Mesenchymal stem cell (in vitro differentiated cells and primary cell): ENCODE measurements around the gene UGT1A4.

Experiments
- DNase-seq: peaks from one replicate; pipeline ENCODE4 v3.0.0-alpha.2; 2013
- H2AFZ ChIP-seq: one replicate; pipeline ENCODE4 v1.6.1; 2013; ENCODE audit warnings: low read depth, mild to moderate bottlenecking, control low read depth, inconsistent platforms, low read length, moderate library complexity
- H2AK5ac ChIP-seq: 2 replicates; pipeline ENCODE4 v1.6.1; 2013; ENCODE audit warnings: low read length, moderate library complexity, mild to moderate bottlenecking, inconsistent platforms; ENCODE audit not compliant: severe bottlenecking
- H2BK120ac ChIP-seq: one replicate; pipeline ENCODE4 v1.6.1; 2013; ENCODE audit warnings: low read depth, mild to moderate bottlenecking, inconsistent platforms, low read length, moderate library complexity
- H2BK12ac ChIP-seq, 2 experiments: one replicate each; pipeline ENCODE4 v1.6.1; 2013; ENCODE audit warnings: inconsistent platforms in 2 of 2, low read length in 2 of 2, mild to moderate bottlenecking in 2 of 2, moderate library complexity in 2 of 2, control low read depth in 1 of 2
- H2BK15ac ChIP-seq: one replicate; pipeline ENCODE4 v1.6.1; 2013; ENCODE audit warnings: mild to moderate bottlenecking, low read depth, inconsistent platforms; ENCODE audit not compliant: poor library complexity, severe bottlenecking
- H2BK5ac ChIP-seq: 2 replicates; pipeline ENCODE4 v1.6.1; 2013; ENCODE audit warnings: low read depth, mild to moderate bottlenecking, low read length, control low read depth, inconsistent platforms; ENCODE audit not compliant: poor library complexity, severe bottlenecking
- H3K14ac ChIP-seq, 2 experiments: one replicate each; pipeline ENCODE4 v1.6.1; 2013; ENCODE audit warnings: inconsistent platforms in 2 of 2, low read length in 2 of 2, control low read depth in 1 of 2, mild to moderate bottlenecking in 1 of 2, moderate library complexity in 1 of 2
- H3K18ac ChIP-seq, 2 experiments: one replicate each; pipeline ENCODE4 v1.6.1; 2013; ENCODE audit warnings: inconsistent platforms in 2 of 2, low read length in 2 of 2, control low read depth in 1 of 2, low read depth in 1 of 2, mild to moderate bottlenecking in 1 of 2
- H3K23ac ChIP-seq, 2 experiments: one replicate each; pipeline ENCODE4 v1.6.1; 2013; ENCODE audit warnings: inconsistent platforms in 2 of 2, low read length in 2 of 2, mild to moderate bottlenecking in 2 of 2, moderate library complexity in 2 of 2, control low read depth in 1 of 2
- H3K27ac ChIP-seq: 2 replicates; pipeline ENCODE4 v1.5.1; 2013; ENCODE audit warnings: mild to moderate bottlenecking, moderate library complexity, low read length, control low read depth, inconsistent platforms; ENCODE audit not compliant: poor library complexity, severe bottlenecking
- H3K27me3 ChIP-seq, 2 experiments: 2 replicates each; pipeline versions ENCODE4 v1.6.1 to v1.7.0; 2013; ENCODE audit warnings: low read length in 2 of 2, mild to moderate bottlenecking in 2 of 2, moderate library complexity in 2 of 2, control low read depth in 1 of 2, inconsistent platforms in 1 of 2; ENCODE audit not compliant: control insufficient read depth in 1 of 2, insufficient read depth in 1 of 2
- H3K36me3 ChIP-seq, 2 experiments: 2 replicates each; pipeline versions ENCODE4 v1.6.1 to v1.7.0; 2013; ENCODE audit warnings: low read length in 2 of 2, control low read depth in 1 of 2, inconsistent platforms in 1 of 2, low read depth in 1 of 2, mild to moderate bottlenecking in 1 of 2; ENCODE audit not compliant: insufficient read depth in 2 of 2, control insufficient read depth in 1 of 2
- H3K4ac ChIP-seq, 2 experiments: one replicate each; pipeline ENCODE4 v1.6.1; 2013; ENCODE audit warnings: inconsistent platforms in 2 of 2, low read length in 2 of 2, mild to moderate bottlenecking in 2 of 2, moderate library complexity in 2 of 2, control low read depth in 1 of 2, low read depth in 1 of 2
- H3K4me1 ChIP-seq: 2 replicates; pipeline ENCODE4 v1.6.1; 2013; ENCODE audit warnings: low read depth, low read length, control low read depth; ENCODE audit not compliant: control insufficient read depth, insufficient read depth
- H3K4me2 ChIP-seq: 2 replicates; pipeline ENCODE4 v1.6.1; 2013; ENCODE audit warnings: low read length, mild to moderate bottlenecking, inconsistent platforms; ENCODE audit not compliant: poor library complexity, severe bottlenecking
- H3K4me3 ChIP-seq, 2 experiments: 2 replicates each; pipeline versions ENCODE4 v1.5.1 to v1.7.0; 2013; ENCODE audit warnings: low read length in 2 of 2, mild to moderate bottlenecking in 2 of 2, control low read depth in 1 of 2, low read depth in 1 of 2; ENCODE audit not compliant: insufficient read depth in 1 of 2
- H3K79me1 ChIP-seq: replicated peaks from 2 replicates; pipeline ENCODE4 v1.6.1; 2013; ENCODE audit warnings: mild to moderate bottlenecking, control low read depth, low read length, inconsistent platforms; ENCODE audit not compliant: poor library complexity, severe bottlenecking
- H3K9ac ChIP-seq: 2 replicates; pipeline ENCODE4 v1.7.0; 2013; ENCODE audit warnings: mild to moderate bottlenecking, low read length, moderate library complexity
- H3K9me3 ChIP-seq: 2 replicates; pipeline ENCODE4 v1.7.0; 2013; ENCODE audit warnings: mild to moderate bottlenecking, low read length; ENCODE audit not compliant: control insufficient read depth
- H4K8ac ChIP-seq: one replicate; pipeline ENCODE4 v1.6.1; 2013; ENCODE audit warnings: inconsistent platforms, mild to moderate bottlenecking, low read length, moderate library complexity
- H4K91ac ChIP-seq: one replicate; pipeline ENCODE4 v1.6.1; 2013; ENCODE audit warnings: mild to moderate bottlenecking, low read length, inconsistent platforms
- WGBS: methylation state at CpG from one replicate; pipeline ENCODE4 v1.1.7; 2013; ENCODE audit warnings: mixed read lengths; 5-methylcytosine and 5-hydroxymethylcytosine counted together

Gene UGT1A4

DNA sequence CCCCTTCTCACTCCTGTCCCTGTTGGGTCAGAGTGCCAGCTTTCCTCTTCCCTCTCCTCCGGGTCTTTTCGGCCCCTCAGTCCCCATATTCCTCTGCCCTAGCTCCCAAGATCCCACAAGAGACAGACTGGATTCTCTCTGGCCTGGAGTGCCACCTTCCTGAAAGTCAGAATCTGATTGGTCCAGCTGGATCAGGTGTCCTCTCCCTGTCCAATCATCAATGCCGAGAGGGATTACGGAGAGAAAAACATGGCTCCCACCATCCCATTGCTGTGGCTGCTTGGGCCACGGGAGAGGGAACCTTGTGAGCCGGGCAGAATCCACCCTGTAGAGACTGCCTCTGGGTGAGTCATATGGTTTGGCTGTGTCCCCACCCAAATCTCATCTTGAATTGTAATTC lies 56.9 kb downstream of the UGT1A4 start:
- Histone ChIP-seq H3K23ac (no peak overlapping the region), H3K9ac (no peak overlapping the region), H3K79me1 (no peaks in the 10 kb centered on the region), H2AFZ (no peak overlapping the region), H2BK120ac (no peak overlapping the region), H3K4ac (no peak overlapping the region), H3K14ac (no peak overlapping the region), H2AK5ac (no peak overlapping the region), H3K4me2 (no peak overlapping the region), H4K91ac (no peak overlapping the region), H3K9me3 (peaks cover 3% of the 10 kb centered on the region), H2BK15ac (no peak overlapping the region), H3K36me3 (no peaks in the 10 kb centered on the region), H3K27ac (no peak overlapping the region), H3K18ac (no peak overlapping the region), H4K8ac (no peak overlapping the region), H2BK12ac (no peak overlapping the region), H3K4me3 (no peak overlapping the region), H2BK5ac (no peak overlapping the region), H3K4me1 (no peaks in the 10 kb centered on the region), H3K27me3 (peaks cover 0 to 14% of the 10 kb centered on the region in 2 experiments)
- WGBS = 80% methylated on average over 6 of the region's 6 CpGs
- no peak for DNase-seq

DNA sequence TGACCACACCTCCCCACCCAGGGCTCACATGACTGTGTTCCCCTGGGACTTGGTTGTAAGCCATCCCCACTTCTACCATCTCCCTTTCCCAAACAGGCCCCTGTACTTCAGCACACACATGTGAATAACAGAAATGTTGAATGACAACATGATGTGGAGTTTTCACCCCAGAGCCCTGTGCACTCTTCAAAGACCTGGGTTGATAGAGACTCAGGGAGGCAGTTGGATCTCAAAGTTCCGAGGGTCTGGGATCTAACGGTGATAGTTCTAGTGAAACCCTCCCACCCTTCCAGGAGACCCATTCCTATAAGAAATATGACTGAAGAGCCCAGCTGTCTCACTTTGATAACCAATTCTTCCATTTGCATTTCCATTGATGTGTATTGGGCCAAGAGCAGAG lies 59.5 kb downstream of the UGT1A4 start, which contains the start of gene MROH2A:
TSS of gene MROH2A (plus strand) at position 301 of the 400 bp plus-strand sequence. CDS start 1,029 bp downstream, outside the sequence.
- Histone ChIP-seq H2BK15ac (no peak within 1 kb of the TSS), H2BK12ac (no peak within 1 kb of the TSS), H3K4me3 (no peak within 1 kb of the TSS), H3K4ac (no peak within 1 kb of the TSS), H4K8ac (no peak within 1 kb of the TSS), H3K9ac (no peak within 1 kb of the TSS), H2BK5ac (no peak within 1 kb of the TSS), H3K36me3 (no peaks in the 10 kb centered on the region), H3K14ac (no peak within 1 kb of the TSS), H3K18ac (no peak within 1 kb of the TSS), H3K79me1 (no peaks in the 10 kb centered on the region), H3K27ac (no peak within 1 kb of the TSS), H3K4me2 (no peak within 1 kb of the TSS), H2AFZ (no peak within 1 kb of the TSS), H2AK5ac (no peak within 1 kb of the TSS), H3K4me1 (no peaks in the 10 kb centered on the region), H3K27me3 (peaks cover 0 to 14% of the 10 kb centered on the region in 2 experiments), H2BK120ac (no peak within 1 kb of the TSS), H4K91ac (no peak within 1 kb of the TSS), H3K23ac (no peak within 1 kb of the TSS), H3K9me3 (peaks cover 3% of the 10 kb centered on the region)
- WGBS = 90% methylated on average over 2 of the region's 2 CpGs
- no peak for DNase-seq

- 89% methylated on average over 3 of the region's 4 CpGs for WGBS
- DNase-seq = no peak
- H2AK5ac ChIP-seq = no peak overlapping the region
These were observed 61.2 kb downstream of the UGT1A4 start for GRCh38 chr2:233779722-233780121.

DNA sequence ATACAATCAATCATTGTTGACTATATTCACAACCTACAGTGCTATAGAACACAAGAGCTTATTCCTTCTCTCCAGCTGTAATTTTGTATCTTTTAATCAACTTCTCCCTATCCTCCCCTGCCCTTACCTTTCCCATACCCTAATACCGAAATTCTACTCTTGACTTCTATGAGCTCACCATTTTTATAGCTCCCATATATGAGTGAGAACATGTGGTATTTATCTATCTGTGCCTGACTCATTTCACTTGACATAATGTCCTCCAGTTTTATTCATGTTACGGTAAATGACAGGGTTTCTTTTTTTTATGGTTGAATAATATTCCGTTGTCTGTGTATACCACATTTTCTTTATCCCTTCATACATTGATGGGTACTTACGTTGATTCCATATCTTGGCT lies 62.2 kb downstream of the UGT1A4 start:
- Histone ChIP-seq H2BK15ac (no peak overlapping the region), H3K4me2 (no peak overlapping the region), H2BK12ac (no peak overlapping the region), H3K4me1 (no peaks in the 10 kb centered on the region), H3K27me3 (peaks cover 0 to 4% of the 10 kb centered on the region in 2 experiments), H3K9ac (no peak overlapping the region), H2BK120ac (no peak overlapping the region), H3K36me3 (no peaks in the 10 kb centered on the region), H3K9me3 (peaks cover 3% of the 10 kb centered on the region), H3K79me1 (no peaks in the 10 kb centered on the region), H4K91ac (no peak overlapping the region), H3K4ac (no peak overlapping the region), H3K18ac (no peak overlapping the region), H2AFZ (no peak overlapping the region), H3K4me3 (no peak overlapping the region), H3K23ac (no peak overlapping the region), H2AK5ac (no peak overlapping the region), H3K27ac (no peak overlapping the region), H4K8ac (no peak overlapping the region), H2BK5ac (no peak overlapping the region), H3K14ac (no peak overlapping the region)
- WGBS = no CpG with 5 or more reads among the region's 4 CpGs
- no peak for DNase-seq

More at GRCh38 chr2:233779722-233780121, 61.2 kb downstream of the UGT1A4 start:
- Histone ChIP-seq H3K79me1 (no peaks in the 10 kb centered on the region), H4K91ac (no peak overlapping the region), H3K27me3 (peaks cover 0 to 8% of the 10 kb centered on the region in 2 experiments), H3K9me3 (peaks cover 3% of the 10 kb centered on the region), H3K27ac (no peak overlapping the region), H2BK120ac (no peak overlapping the region), H4K8ac (no peak overlapping the region), H3K4me2 (no peak overlapping the region), H3K36me3 (no peaks in the 10 kb centered on the region), H3K4ac (no peak overlapping the region), H2BK5ac (no peak overlapping the region), H3K14ac (no peak overlapping the region), H3K23ac (no peak overlapping the region), H3K18ac (no peak overlapping the region), H3K4me3 (no peak overlapping the region), H2BK12ac (no peak overlapping the region), H2AFZ (no peak overlapping the region), H3K9ac (no peak overlapping the region), H2BK15ac (no peak overlapping the region), H3K4me1 (no peaks in the 10 kb centered on the region)
